SH-SY5Y (cell line): ENCODE measurements around the gene MTRF1L.

ENCODE experiments used
- GATA2 ChIP-seq: IDR thresholded peaks from 2 replicates; pipeline ENCODE4 v1.6.1; 2011; ENCODE audit warnings: mild to moderate bottlenecking, low read depth, low read length
- GATA3 ChIP-seq: IDR thresholded peaks from 2 replicates; pipeline ENCODE4 v1.6.1; 2011; ENCODE audit warnings: low read depth, mild to moderate bottlenecking, low read length, moderate library complexity

DNA sequence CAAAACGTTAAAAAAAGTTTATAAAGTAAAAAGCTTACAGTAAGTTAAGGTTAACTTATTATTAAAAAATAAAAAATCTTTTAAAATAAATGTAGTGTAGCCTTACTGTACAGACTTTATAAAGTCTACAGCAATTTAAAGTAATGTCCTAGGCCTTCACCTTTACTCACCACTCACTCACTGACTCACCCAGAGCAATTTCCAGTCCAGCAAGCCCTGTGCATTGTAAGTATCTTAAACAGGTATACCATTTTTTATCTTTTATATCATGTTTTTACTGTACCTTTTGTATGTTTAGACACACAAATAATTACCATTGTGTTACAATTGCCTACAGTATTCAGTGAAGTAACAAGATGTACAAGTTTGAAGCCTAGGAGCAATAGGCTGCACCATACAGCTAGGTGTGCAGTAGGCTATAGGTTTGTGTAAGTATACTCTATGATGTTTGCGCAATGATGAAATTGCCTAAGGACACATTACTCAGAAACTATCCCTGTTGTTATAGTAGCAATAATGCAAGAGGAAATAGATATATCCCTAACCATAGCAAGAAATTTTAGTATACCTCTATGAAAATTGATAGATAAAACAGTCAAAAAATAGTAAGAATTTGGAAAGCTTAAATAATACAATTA, 59.1 kb downstream of the MTRF1L start:
- TF ChIP-seq GATA2: no peak
- no peak for TF ChIP-seq GATA3
